GM21447 (cell line): Measurements from ENCODE around the gene SULT2B1.
A peak's percentile ranks its signal among the peaks of the same experiment; 100 is the strongest.

Experiments
- ATAC-seq: cut with Tn5 transposase; IDR thresholded peaks from one replicate; pipeline ENCODE4 v1.9.1; 2021; ENCODE audit not compliant: unreplicated experiment

The SULT2B1 gene

GRCh38 chr19:48633148-48634035 lies 81.4 kb downstream of the SULT2B1 start:
- ATAC-seq, result no peak

GRCh38 chr19:48634036-48634342 lies 82.0 kb downstream of the SULT2B1 start:
- no peak for ATAC-seq

GRCh38 chr19:48634424-48635262 lies 82.7 kb downstream of the SULT2B1 start:
- peak; percentile 23 for ATAC-seq

- no peak for ATAC-seq
These were observed 83.4 kb downstream of the SULT2B1 start for GRCh38 chr19:48635263-48635965.

GRCh38 chr19:48635966-48636858 lies 84.2 kb downstream of the SULT2B1 start:
- no peak for ATAC-seq

- no peak for ATAC-seq
These were observed 85.0 kb downstream of the SULT2B1 start, which contains the start of gene DBP for GRCh38 chr19:48636859-48637448. Gene DBP (minus strand): TSS chr19:48637379. CDS start chr19:48636994, 385 bp downstream.

GRCh38 chr19:48637449-48637947 lies 85.5 kb downstream of the SULT2B1 start:
- ATAC-seq, result peak; percentile 63

GRCh38 chr19:48637948-48638830 lies 86.2 kb downstream of the SULT2B1 start:
- ATAC-seq, result peak; percentile 20

GRCh38 chr19:48638831-48639381 lies 86.9 kb downstream of the SULT2B1 start:
- no peak for ATAC-seq

GRCh38 chr19:48639483-48640375 lies 87.8 kb downstream of the SULT2B1 start:
- ATAC-seq, result no peak

- no peak for ATAC-seq
These were observed 89.9 kb downstream of the SULT2B1 start for GRCh38 chr19:48641850-48642249.

- ATAC-seq, result no peak
These were observed 90.9 kb downstream of the SULT2B1 start for GRCh38 chr19:48642862-48643261.

GRCh38 chr19:48644355-48644754 lies 92.4 kb downstream of the SULT2B1 start:
- no peak for ATAC-seq

- ATAC-seq, result no peak
These were observed 93.1 kb downstream of the SULT2B1 start for GRCh38 chr19:48644839-48645619.

- ATAC-seq, result no peak
These were observed 93.6 kb downstream of the SULT2B1 start for GRCh38 chr19:48645620-48646000.

- ATAC-seq, result peak; percentile 62
These were observed 94.2 kb downstream of the SULT2B1 start, which contains the start of gene CA11 for GRCh38 chr19:48646001-48646721. Gene CA11 (minus strand): TSS chr19:48646187. CDS start chr19:48645632, 555 bp downstream.
